ENCODE results near the gene GRIK1.

DNA sequence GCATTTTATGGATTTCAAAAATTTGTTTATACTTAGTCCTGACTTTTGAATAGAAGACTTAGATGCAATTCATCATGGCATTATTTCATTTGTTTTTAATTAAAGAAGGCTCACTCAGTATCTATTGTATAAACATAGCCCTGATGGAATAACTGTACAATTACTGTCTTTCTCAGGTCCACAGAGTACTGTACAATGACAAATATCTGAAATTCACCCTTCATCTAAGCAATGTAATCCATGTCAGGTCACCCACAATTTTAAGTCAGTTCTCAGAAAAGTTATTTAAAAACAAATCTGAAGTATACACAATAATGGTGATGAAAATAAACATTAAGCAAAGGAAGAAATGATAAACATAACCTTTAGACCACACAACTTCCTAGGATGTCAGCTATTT, 311.9 kb downstream of the GRIK1 start:
- TF ChIP-seq, protein P1, sequence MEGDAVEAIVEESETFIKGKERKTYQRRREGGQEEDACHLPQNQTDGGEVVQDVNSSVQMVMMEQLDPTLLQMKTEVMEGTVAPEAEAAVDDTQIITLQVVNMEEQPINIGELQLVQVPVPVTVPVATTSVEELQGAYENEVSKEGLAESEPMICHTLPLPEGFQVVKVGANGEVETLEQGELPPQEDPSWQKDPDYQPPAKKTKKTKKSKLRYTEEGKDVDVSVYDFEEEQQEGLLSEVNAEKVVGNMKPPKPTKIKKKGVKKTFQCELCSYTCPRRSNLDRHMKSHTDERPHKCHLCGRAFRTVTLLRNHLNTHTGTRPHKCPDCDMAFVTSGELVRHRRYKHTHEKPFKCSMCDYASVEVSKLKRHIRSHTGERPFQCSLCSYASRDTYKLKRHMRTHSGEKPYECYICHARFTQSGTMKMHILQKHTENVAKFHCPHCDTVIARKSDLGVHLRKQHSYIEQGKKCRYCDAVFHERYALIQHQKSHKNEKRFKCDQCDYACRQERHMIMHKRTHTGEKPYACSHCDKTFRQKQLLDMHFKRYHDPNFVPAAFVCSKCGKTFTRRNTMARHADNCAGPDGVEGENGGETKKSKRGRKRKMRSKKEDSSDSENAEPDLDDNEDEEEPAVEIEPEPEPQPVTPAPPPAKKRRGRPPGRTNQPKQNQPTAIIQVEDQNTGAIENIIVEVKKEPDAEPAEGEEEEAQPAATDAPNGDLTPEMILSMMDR (IDR thresholded peaks at IDR 0.05; ENCODE audit: low read length): no peak
- no peak for TF ChIP-seq EZH2 (IDR thresholded peaks at IDR 0.05; ENCODE audit: borderline replicate concordance, low read length)
